GM18858 (cell line): ENCODE results near the gene COLQ.
A peak's percentile ranks its signal among the peaks of the same experiment; 100 is the strongest.
"Not testable (repeated sequence)": the region's sequence is repeated elsewhere in the genome, so short reads cannot be mapped to it uniquely, and the experiment has no call there.

Experiments used
- ATAC-seq: cut with Tn5 transposase; IDR thresholded peaks from one replicate; pipeline ENCODE4 v1.9.1; 2021; ENCODE audit not compliant: unreplicated experiment

Gene COLQ

GRCh38 chr3:15521573-15521965, at the start of gene COLQ:
COLQ (minus strand) TSS chr3:15521706; CDS start chr3:15521625, 81 bp downstream.
- ATAC-seq, result no peak

GRCh38 chr3:15563190-15563589, 41.7 kb upstream of the COLQ start:
- ATAC-seq, result no peak

- no peak for ATAC-seq
Measured at GRCh38 chr3:15562560-15562959, 41.1 kb upstream of the COLQ start.

GRCh38 chr3:15558581-15558980, 37.1 kb upstream of the COLQ start:
- no peak for ATAC-seq

GRCh38 chr3:15557511-15557946, 36.0 kb upstream of the COLQ start:
- ATAC-seq, result peak; percentile 43

GRCh38 chr3:15556512-15556911, 35.0 kb upstream of the COLQ start:
- ATAC-seq, result peak; percentile 91

- no peak for ATAC-seq
Measured at GRCh38 chr3:15553749-15554148, 32.2 kb upstream of the COLQ start.

- ATAC-seq, result no peak
Measured at GRCh38 chr3:15551902-15552301, 30.4 kb upstream of the COLQ start.

- ATAC-seq, result no peak
Measured at GRCh38 chr3:15549846-15550245, 28.3 kb upstream of the COLQ start.

- ATAC-seq, result no peak
Measured at GRCh38 chr3:15542614-15543013, 21.1 kb upstream of the COLQ start.

GRCh38 chr3:15541371-15541770, 19.9 kb upstream of the COLQ start:
- no peak for ATAC-seq

- ATAC-seq, result no peak
Measured at GRCh38 chr3:15539066-15539465, 17.6 kb upstream of the COLQ start.

- no peak for ATAC-seq
Measured at GRCh38 chr3:15538345-15538744, 16.8 kb upstream of the COLQ start.

- ATAC-seq, result no peak
Measured at GRCh38 chr3:15536856-15537255, 15.3 kb upstream of the COLQ start.

- peak; percentile 66 for ATAC-seq
Measured at GRCh38 chr3:15535732-15536131, 14.2 kb upstream of the COLQ start.

- not testable (repeated sequence) for ATAC-seq
Measured at GRCh38 chr3:15532614-15533013, 11.1 kb upstream of the COLQ start.

- ATAC-seq, result no peak
Measured at GRCh38 chr3:15531346-15531745, 9.8 kb upstream of the COLQ start.

- no peak for ATAC-seq
Measured at GRCh38 chr3:15528854-15529537, 7.5 kb upstream of the COLQ start.

GRCh38 chr3:15527031-15527459, 5.5 kb upstream of the COLQ start:
- ATAC-seq, result no peak

- ATAC-seq, result no peak
Measured at GRCh38 chr3:15525790-15526189, 4.3 kb upstream of the COLQ start.

- ATAC-seq, result no peak
Measured at GRCh38 chr3:15523660-15524417, 2.3 kb upstream of the COLQ start.

- no peak for ATAC-seq
Measured at GRCh38 chr3:15522016-15522415, 510 bp upstream of the COLQ start.
